Measurements from ENCODE around the gene DBN1. TPM values are rescaled to one million over a fixed set of nuclear protein-coding genes. Genes with fewer than 3 reads are reported as not detected.

The DBN1 gene
- polyA plus RNA-seq, 12 donors, result 174 to 1,003 (median 222) TPM

- no peak for DNase-seq
Measured at GRCh38 chr5:177507596-177508220, 34.3 kb upstream of the DBN1 start.

GRCh38 chr5:177507165-177507564, 33.7 kb upstream of the DBN1 start:
- DNase-seq, result no peak

DNA sequence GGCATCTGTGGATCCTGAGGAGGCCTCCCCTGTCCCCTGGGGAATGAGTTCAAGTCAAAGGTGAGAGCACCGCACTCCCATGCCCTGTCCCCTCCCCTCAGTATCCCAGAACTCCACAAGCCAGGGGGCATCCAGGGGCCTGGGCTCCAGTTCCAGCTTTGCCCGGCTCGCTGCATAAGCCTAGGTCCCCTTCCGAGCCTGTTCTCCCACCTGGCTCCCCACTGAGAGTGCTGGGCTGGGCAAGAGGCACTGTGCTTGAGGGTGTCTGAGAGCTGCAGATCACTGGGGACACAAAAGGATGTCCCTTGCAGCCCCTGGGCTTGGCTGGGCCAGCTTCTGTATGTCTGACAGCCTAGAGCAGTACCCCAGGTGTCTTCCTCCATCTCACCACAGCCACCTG, 31.6 kb upstream of the DBN1 start:
- DNase-seq, result no peak

GRCh38 chr5:177504086-177505056, 30.9 kb upstream of the DBN1 start:
- no peak for DNase-seq

DNA sequence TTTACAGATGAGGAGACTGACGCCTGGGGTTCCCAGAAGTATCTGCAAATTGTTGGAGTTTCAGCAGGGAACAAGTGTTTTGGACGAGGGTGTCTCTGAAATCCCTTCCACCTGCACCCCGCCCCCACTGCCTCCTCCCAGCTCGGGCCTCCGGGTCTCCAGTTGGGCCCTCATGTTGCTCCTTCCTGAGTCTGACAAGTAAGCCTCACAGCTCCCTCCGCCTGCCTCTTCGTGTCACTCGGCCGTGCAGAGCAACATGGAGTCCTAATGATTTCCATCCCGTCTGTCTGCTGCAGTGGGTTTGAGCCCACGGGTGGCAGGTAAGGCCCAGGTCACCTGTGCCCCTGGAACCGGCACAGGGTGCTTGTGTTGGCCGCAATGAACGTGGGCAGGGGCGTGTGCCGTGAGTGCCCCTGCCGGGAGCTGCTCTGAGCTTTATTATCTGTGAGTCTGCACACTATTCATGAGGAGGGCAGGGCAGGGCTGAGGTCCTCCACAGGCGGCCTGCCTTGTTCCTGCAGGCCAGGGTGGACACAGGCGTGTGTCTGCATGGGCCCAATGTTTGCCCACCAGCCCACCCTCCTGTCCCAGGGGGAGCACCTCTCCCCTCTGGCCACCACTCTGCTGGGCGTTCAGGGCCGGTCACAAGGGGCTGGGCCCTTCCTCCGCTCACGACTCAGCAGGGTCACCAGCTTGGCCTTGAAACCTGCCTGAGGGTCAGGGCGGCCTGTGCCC, 30.1 kb upstream of the DBN1 start:
- DNase-seq, result no peak

- no peak for DNase-seq
Measured at GRCh38 chr5:177502886-177503285, 29.5 kb upstream of the DBN1 start.

- no peak for DNase-seq
Measured at GRCh38 chr5:177501874-177502678, 28.6 kb upstream of the DBN1 start.

- DNase-seq, result peak; percentile 86
Measured at GRCh38 chr5:177500685-177501522, 27.5 kb upstream of the DBN1 start.

DNA sequence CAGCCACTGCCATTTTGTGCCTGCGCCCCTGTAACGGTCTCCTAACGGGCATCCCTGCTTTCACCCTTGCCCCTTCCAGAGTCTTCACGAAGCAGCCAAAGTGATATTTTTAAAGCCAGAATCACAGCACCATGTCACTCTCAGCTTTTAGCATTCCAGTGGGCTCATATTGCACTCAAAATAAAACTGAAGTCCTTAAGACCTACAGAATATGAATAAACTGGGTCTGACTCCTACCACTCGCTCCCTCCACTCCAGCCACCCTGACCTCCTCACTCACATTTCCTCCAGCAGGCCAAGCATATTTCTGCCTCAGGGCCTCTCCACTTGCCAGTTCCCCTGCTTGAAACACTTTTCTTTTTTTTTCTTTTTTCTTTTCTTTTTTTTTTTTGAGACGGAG, 26.4 kb upstream of the DBN1 start:
- DNase-seq, result no peak

DNA sequence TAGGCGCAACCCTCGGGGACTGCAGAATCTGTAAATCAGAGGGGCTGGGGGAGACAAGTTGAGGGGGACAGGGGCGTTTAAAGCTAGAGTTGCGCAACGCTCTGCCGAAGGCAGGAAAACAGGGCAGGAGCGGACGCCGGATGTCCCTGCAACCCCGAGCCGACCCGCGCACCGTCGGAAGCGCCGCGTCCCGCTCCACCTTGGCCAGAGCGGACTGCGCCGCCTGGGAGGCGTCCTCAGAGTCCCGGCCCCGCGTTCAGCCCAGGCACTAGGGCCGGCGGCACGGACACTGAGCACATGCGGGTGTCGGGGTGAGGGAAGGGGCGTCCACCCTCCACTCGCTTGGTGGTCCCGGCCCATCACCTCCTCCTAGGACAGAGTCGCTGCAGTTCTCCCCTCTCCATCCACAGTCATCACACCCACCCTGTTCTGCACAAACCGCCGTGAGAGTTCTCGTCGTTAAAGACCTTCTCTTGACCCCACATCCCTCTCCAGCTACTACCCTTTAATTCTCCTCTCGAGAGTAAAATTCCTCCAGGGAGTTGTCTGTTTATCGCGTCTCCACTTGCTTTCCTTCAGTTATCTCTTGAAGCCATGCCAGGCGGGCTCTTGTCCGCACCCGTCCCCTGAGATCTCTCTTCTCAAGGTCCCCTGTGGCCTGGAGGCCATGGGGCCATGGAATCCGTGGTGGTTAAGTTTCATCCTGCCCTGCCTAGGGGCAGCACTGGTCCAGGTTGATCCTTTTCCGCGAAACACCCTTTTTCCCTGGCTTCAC, 24.8 kb upstream of the DBN1 start:
- no peak for DNase-seq

- peak; percentile 98 for DNase-seq
Measured at GRCh38 chr5:177497292-177498012, 24.0 kb upstream of the DBN1 start, which contains the start of gene PDLIM7. PDLIM7 (minus strand) TSS chr5:177497604; CDS start chr5:177496512, 1,092 bp downstream.

GRCh38 chr5:177496727-177497291, 23.4 kb upstream of the DBN1 start:
- peak; percentile 86 for DNase-seq

GRCh38 chr5:177496070-177496726, 22.8 kb upstream of the DBN1 start:
- no peak for DNase-seq

DNA sequence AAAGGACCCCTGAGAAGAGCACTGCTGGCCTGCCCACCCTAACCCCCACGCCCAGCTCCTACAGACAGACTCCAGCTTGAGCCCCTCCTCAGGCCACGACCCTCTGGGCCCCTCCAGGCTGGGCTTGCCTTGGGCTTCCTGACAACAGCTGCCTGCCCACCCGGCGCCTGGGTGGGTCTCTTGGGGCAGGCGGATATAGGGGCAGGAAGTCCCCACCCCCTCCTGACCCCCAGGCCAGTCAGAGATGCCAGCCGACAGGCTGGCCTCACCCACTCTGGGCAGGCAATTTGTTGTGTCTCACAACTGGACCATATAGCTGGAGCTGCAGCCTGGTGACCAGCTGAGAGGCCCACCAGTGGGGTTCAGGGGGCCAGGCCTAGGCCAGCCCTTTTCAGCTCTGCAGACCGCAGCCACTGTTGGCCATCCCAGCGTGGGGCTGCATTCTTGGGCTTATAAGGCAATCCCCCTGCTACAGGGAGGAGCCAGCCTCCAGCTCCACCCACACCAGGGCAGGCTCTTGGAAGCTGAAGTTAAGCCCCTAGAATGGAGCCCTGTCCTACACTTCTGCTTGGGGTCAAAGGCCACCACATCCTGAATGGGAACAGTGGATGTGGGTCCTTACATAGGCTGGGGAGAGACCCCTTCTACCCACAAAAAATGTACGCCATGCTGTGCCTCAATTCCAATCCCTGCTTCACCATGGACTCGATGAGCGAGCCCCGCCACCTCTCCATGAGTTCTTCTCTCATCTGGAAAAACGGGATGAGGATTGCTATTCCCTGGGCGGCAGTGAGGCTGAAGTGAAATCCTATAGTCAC, 22.0 kb upstream of the DBN1 start:
- DNase-seq, result peak; percentile 79

- peak; percentile 77 for DNase-seq
Measured at GRCh38 chr5:177494346-177495195, 21.1 kb upstream of the DBN1 start.

DNA sequence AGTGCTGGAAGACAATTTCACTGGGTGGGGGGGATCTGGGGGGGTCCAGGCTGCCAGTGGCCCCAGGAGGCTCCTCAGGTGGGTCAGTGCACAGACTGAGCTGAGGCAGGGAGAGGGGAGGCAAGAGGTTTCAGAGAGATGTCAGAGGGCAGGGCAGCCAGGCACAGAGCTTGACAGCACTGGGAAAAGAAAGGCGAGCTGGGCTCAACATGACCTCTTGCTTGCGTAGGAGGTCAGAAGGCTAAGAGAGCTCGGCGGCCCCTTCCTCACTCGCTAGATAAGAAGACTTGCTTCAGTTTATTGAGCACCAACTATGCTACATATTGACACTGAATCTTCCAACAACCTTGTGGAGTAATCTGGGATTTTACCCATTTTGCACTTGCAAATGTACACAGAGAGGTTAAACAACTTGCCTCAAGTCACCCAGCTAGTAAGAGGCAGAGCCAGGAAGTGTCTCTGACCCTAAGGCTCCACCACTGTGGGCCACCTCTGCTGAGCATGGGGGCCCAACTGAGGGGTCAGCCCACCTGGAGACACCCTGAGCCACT, 20.4 kb upstream of the DBN1 start:
- no peak for DNase-seq

Data from muscle of arm (tissue), 12 donors.